ENCODE measurements around the gene FAM24B.
"Not testable (repeated sequence)": the region's sequence is repeated elsewhere in the genome, so short reads cannot be mapped to it uniquely, and the experiment has no call there.

Gene FAM24B, protein sequence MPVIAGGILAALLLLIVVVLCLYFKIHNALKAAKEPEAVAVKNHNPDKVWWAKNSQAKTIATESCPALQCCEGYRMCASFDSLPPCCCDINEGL

GRCh38 chr10:122879339-122880273 is at the start of gene FAM24B:
Gene FAM24B (minus strand): TSS chr10:122879581. CDS start chr10:122850515, 29,066 bp downstream.
- DNase-seq, result peak; percentile 44 to 94 (median 84)

DNA sequence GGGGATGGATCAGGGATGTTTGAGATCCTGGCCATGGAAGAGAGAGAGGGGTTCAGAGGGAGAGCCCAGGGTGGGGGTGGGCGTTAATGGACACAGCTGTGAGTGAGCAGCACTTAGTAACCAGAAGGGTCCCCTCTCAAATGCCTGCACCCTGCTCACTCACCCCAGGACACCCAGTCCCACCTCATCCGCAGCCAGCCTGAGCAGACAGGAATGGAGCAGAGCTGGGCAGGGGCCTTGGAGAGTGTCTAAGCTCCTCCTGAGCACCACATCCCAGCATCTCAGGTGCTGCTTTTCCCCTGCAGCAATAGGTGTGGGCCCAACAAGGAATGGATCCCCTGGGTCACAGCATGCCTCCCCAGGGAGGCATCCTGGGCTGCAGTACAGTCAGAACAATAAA is 36.3 kb upstream of the FAM24B start:
- DNase-seq, result no peak

DNA sequence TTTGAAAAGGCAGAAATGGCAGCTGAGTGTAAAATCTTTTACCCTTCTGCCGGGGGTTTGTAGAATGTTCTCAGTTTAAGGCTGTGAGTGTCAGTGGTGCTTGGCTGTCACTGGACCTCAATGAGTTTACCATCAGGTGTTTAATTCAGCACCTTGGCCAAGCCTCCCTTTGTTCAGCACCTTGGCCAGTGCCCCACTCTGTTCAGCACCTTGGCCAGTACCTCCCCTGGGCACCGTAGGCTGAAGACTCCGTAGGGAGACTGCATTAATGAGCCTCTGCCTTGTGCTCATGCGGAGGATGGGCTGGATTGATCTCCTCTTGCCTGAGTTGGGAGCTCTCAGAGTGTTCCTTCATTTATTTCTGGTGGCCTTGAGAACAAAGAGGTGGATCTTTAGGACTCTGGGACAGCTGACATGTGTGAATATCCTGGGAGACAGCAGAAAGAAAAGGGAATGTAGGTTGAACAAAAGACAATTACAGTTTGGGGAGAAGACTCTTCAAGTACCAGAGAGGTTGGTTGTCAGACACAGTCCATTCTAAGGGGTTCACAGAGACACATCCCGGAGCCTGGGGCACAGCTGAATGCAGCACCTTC is 32.6 kb upstream of the FAM24B start:
- DNase-seq, result peak in 9 of 51 donors; percentile 2 to 16 (median 7)

DNA sequence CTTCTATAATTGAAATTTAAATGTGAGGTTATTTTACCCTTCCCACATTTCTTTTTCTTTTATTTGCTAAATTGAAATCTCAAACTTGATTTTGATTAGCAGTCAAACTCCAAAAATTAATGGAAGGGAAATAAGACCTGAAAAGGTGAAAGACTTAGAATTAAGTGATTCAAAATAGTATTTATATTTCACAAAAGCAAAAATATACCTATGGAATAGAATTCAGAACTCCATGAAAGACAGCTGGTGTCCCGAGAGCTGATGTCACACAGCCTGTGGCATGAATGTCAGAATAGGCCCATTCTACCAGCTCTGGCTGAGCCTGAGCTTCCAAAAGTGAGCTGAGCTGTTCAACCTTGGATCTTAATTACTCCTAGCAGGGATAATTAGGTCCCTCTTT is 30.9 kb upstream of the FAM24B start, which contains the start of gene FAM24A:
FAM24A (plus strand) TSS at position 301 of the 400 bp plus-strand sequence. CDS start 1,025 bp downstream, outside the sequence.
- no peak for DNase-seq

DNA sequence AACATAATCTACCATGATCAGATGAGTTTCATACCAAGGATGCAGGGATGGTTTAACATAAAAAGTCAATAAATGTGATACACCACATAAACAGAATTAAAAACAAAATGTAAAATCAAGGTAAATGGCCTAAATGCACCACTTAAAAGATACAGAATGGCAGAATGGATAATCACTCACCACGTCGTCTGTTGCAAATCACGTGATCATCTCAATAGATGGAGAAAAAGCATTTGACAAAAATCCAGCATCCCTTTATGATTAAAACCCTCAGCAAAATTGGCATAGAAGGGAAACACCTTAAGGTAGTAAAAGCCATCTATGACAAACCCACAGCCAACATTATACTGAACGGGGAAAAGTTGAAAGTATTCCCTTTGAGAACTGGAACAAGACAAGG is 24.5 kb upstream of the FAM24B start:
- DNase-seq, result not testable (repeated sequence)

DNA sequence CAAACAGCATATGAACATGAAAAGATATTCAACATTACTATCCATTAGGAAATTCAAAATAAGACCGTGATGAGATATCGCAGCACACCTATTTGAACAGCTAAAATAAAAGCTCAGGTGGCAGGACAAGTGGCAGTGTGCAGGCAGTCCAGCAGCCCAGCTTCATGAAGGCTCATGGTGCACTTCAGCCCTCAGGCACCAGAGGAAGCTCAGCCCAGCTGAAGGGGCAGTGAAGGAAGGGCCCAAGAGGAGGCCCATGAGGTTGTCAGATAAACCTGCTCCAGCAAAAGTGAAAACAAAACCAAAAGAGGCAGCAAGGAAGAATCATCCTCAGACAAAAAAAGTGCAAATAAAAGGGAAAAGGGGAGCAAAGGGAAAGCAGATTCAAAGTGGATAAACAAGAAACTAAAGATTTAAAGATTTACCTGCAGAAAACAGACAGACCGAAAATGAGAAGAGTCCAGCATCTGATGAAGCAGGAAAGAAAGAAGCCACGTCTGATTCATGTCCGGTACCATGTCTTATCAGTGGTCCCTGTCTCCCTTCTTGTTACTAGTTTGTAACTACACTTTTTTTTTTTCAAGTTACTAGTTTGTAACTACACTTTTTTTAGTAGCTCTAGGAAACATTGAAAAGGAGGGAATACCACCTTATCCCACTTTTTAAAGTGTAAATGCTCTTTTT is 15.0 kb upstream of the FAM24B start:
- no peak for DNase-seq

DNA sequence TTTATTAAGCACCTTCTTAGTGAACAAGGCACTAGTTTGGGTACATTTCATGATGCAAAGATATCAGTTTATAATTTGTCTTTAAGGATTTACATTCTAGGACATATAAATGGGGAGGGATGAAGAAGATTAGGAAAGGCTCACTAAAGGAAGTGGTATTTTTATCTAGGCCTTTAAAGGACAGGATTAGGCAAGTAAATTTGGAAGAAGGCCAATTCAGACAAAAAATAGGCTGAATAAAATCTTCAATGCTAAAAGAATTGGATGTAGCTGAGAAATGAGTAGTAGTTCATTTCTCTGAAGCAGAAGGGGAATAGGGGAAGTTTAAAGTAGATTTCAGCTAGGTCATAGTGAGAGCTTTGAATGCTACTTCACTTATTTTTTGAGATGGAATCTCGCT is 4.8 kb upstream of the FAM24B start:
- DNase-seq, result no peak

- no peak for DNase-seq
These were observed 3.4 kb upstream of the FAM24B start for GRCh38 chr10:122882766-122883165.

DNA sequence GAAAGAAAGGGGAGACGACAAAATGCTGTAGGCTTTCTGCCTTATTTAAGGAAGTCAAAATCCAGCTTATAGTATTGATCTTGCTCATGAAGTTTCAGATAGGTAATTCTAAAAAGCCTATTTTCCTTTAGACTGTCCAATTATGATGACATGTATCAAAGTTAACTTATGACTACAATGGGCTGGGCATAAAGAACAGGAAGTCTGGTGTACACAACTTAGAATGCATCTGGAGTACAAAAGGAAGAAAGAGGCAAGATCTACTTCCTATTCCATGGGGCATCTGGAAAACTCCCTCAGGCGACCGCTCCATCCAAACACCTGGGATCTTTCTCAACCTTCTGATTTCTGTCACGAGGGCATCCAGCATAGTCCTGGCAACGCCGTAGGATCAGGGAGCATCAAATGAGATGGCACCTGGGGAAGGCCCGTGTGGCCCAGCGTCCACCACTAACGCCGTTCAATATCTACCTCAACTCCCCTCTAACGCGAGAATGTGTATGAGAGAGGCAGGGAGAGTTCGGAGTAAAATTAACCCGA is 512 bp downstream of the FAM24B start:
- peak in 1 of 51 donors; percentile 21 for DNase-seq

DNA sequence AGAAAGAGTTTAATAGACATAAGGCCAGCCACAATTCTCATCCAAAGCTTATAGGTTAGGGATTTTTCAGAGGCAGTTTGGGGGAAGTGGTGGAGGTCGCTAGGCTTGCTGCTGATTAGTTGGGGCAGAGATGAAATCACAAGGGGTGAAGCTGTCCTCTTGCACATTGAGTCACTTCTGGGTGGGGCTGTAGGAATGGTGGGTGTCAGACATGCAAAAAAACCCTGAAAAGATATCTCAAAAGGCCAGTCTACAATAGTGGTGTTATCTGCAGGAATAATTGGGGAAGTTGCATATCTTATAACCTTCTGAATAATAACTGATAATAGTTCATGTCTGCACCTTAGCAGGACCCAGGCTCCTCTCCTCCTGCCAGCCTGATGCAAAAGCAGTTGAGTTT is 2.1 kb downstream of the FAM24B start:
- DNase-seq, result no peak

GRCh38 chr10:122876467-122876855 is 2.9 kb downstream of the FAM24B start:
- DNase-seq, result no peak

DNA sequence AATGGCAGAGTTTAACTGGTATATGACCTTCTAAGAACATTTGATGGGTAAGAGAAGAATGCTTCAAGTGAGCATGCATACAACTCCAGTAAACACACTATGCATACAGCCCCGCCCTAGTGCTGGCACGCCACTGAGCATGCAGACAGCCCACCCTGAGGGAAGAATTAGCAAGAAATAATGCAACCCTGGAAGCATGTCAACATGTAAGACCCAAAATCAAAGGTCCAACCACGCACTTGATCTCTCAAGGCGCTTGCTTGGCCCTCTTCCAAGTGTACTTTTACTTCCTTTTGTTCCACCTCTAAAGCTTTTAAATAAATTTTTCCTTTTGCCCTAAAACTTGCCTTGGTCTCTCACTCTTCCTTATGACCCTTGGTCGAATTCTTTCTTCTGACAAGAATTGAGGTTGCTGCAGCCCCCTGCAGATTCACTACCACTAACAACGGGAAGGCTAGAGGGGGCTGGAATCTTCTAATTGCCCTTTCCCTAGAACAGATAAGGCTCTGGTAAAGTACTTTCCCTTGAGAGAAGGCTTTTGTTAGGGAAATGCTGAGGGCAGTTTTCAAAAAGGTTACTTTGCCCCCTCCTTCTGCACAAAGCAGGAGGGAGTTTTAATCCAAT is 3.4 kb downstream of the FAM24B start:
- DNase-seq, result no peak

DNA sequence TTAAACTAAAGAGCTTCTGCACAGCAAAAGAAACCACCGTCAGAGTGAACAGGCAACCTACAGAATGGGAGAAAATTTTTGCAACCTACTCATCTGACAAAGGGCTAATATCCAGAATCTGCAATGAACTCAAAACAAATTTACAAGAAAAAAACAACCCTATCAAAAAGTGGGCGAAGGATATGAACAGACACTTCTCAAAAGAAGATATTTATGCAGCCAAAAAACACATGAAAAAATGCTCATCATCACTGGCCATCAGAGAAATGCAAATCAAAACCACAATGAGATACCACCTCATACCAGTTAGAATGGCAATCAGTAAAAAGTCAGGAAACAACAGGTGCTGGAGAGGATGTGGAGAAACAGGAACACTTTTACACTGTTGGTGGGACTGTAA is 7.4 kb downstream of the FAM24B start:
- DNase-seq, result not testable (repeated sequence)

DNA sequence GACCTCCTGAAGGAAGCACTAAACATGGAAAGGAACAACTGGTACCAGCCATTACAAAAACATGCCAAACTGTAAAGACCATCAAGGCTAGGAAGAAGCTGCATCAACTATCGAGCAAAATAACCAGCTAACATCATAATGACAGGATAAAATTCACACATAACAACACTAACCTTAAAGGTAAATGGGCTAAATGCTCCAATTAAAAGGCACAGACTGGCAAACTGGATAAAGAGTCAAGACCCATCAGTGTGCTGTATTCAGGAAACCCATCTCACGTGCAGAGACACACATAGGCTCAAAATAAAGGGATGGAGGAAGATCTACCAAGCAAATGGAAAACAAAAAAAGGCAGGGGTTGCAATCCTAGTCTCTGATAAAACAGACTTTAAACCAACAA is 10.6 kb downstream of the FAM24B start:
- not testable (repeated sequence) for DNase-seq

DNA sequence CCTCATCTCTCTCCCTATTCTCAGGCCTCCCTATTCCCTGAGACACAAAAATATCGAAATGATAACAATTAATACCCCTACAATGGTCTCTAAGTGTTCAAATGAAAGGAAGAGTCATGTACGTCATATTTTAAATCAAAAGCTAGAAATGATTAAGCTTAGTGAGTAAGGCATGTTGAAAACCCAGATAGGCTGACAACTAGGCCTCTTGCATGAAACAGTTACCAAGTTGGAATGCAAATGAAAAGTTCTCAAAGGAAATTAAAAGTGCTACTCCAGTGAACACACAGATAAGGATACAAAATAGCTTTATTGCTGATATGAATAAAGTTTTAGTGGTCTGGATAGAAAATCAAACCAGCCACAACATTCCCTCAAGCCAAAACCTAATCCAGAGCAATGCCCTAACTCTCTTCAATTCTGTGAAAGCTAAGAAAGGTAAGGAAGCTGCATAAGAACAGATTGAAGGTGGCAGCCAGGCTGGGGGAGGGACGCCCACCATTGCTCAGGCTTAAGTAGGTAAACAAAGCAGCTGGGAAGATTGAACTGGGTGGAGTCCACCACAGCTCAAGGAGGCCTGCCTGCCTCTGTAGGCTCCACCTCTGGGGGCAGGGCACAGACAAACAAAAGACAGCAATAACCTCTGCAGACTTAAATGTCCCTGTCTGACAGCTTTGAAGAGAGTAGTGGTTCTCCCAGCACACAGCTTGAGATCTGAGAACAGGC is 12.5 kb downstream of the FAM24B start:
- not testable (repeated sequence) for DNase-seq

- no peak for DNase-seq
These were observed 14.5 kb downstream of the FAM24B start for GRCh38 chr10:122864901-122865300.

- no peak for DNase-seq
These were observed 15.2 kb downstream of the FAM24B start for GRCh38 chr10:122864194-122864592.

DNA sequence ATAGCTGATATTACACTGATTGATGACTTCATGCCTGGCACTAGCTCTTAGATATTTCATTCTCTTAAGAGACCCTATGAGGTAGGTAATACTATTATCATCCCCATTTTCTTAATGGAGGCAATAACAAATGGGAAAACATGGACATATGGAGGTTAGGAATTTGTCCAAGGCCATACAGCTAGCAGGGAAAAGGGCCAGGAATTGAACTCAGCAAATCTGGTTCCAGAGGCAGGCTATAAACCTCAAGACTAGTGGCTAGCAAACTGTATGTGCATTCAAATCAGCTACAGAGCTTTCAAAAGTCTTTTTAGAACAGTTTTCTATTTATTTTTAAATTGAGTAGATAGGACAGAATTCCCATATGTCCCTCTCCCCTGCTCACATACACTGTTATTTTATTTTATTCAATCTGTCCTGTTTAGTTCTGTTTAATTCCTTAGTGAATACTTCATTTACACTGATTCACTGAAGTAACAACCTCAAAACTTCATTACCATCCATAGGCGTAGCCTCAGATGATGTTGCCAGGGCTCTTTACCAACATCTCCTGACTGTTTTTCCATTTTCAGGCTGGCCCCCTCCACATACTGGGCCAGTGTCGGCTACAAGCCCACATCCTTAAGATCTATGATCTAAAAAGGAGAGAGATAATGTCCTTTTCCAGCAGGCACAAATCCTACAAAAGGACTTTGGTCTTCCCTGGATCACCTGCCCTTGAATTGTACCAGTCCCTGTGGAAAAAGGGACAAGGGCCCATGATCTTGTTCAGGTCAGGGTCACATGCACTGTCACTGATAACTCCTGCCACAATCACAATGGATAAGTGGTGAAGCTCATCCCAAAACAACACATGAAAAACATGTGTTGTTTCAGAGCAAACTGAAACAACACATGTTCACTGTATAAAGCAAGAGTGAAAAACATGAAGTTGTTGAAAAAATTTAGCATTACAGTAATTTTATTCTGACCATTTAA is 15.9 kb downstream of the FAM24B start:
- DNase-seq, result no peak

DNA sequence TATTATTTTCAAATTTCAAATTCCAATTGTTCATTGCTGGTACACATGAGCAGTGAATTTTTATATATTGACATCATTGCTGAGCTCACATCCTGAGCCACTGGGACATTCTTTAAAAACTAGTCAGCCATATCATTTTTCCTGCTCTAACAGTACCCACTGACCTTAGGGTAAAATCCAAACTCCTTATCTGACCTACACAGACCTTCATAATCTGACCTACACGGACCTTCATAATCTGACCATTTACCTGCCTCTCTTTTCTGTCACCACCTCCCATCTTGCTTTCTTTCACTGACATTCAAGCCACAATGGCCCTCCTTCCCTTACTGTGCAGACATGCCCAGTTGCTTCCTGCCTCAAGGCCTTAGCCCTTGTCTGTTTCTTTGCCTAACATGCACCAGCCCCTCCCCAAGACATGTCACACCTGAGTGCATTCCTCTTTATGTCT is 17.6 kb downstream of the FAM24B start:
- DNase-seq, result no peak

All from hypothalamus (tissue), 51 donors.